ENCODE measurements around the gene ZNF217. TPM values are rescaled to one million over a fixed set of nuclear protein-coding genes. Genes with fewer than 3 reads are reported as not detected.
"Not testable (repeated sequence)": the region's sequence is repeated elsewhere in the genome, so short reads cannot be mapped to it uniquely, and the experiment has no call there.

The ZNF217 gene
- total and polyA plus RNA-seq, 2 donors (not counting 1 experiment from before 2014, with no cell fraction given): 14.5 to 22.0 TPM

DNA sequence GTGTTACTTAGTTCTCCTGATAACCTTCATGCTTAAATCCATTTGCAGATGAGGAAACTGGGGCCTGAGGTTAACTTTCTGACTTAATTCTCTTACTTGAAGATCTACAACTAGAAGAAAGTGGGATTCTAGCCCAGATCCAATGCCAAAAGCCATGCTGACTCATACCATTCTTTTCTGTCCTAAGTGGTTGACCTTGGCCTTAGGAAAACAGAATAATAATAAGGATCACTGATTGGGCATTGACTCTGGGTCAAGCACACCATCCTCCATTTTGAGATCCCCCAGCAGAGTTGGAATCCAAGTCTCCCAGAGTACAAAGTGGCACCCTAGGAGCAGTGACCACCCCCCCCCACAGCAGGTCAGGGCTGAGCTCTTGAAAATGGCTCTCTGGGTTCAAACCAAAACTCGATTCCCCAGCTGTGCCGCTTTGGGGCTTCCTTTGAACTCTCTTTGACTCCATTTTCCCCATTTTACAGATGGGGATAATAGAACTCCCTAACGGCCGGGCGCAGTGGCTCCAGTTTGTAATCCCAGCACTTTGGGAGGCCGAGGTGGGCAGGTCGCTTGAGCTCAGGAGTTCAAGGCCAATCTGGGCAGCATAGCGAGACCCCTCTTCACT, 12.8 kb upstream of the ZNF217 start:
- H3K4me2 ChIP-seq (ENCODE audit: extremely low read depth, insufficient read depth, low read length): no peak overlapping the region
- peak; percentile 84 to 92 for DNase-seq (ENCODE audit: low read depth in 2 of 2)
- peaks cover 12% of the 10 kb centered on the region for H3K4me1 ChIP-seq (ENCODE audit: control insufficient read depth, extremely low read depth, insufficient read depth, low read length)
- H3K27ac ChIP-seq (ENCODE audit: insufficient read depth, low read length): peak overlapping the region; percentile 31
- H2AFZ ChIP-seq (ENCODE audit: low read length): no peak overlapping the region
- no peaks in the 10 kb centered on the region for H4K20me1 ChIP-seq (ENCODE audit: control insufficient read depth, extremely low read depth, insufficient read depth, low read length)
- H3K79me2 ChIP-seq (ENCODE audit: control insufficient read depth, insufficient read depth, low read length): no peaks in the 10 kb centered on the region
- no peaks in the 10 kb centered on the region for H3K27me3 ChIP-seq (ENCODE audit: control insufficient read depth, insufficient read depth, low read length)
- H3K4me3 ChIP-seq (replicated peaks in 1 of 4; ENCODE audit: control extremely low read depth in 1 of 4, insufficient read depth in 1 of 4, low read depth in 3 of 4, low read length in 4 of 4): no peak overlapping the region
- H3K36me3 ChIP-seq (ENCODE audit: control insufficient read depth, insufficient read depth, low read length): no peaks in the 10 kb centered on the region
- TF ChIP-seq, protein P1, sequence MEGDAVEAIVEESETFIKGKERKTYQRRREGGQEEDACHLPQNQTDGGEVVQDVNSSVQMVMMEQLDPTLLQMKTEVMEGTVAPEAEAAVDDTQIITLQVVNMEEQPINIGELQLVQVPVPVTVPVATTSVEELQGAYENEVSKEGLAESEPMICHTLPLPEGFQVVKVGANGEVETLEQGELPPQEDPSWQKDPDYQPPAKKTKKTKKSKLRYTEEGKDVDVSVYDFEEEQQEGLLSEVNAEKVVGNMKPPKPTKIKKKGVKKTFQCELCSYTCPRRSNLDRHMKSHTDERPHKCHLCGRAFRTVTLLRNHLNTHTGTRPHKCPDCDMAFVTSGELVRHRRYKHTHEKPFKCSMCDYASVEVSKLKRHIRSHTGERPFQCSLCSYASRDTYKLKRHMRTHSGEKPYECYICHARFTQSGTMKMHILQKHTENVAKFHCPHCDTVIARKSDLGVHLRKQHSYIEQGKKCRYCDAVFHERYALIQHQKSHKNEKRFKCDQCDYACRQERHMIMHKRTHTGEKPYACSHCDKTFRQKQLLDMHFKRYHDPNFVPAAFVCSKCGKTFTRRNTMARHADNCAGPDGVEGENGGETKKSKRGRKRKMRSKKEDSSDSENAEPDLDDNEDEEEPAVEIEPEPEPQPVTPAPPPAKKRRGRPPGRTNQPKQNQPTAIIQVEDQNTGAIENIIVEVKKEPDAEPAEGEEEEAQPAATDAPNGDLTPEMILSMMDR (conservative IDR thresholded peaks at IDR 0.05 in 1 of 2, IDR thresholded peaks at IDR 0.05 in 1 of 2; ENCODE audit: low read depth in 1 of 2, low read length in 2 of 2): no peak
- TF ChIP-seq EZH2 (IDR thresholded peaks at IDR 0.05; ENCODE audit: low read length, missing control alignments): no peak
- H3K9me3 ChIP-seq (ENCODE audit: control insufficient read depth, insufficient read depth, low read depth, low read length): no peaks in the 10 kb centered on the region
- no peak overlapping the region for H3K9ac ChIP-seq (ENCODE audit: insufficient read depth, low read length)

DNA sequence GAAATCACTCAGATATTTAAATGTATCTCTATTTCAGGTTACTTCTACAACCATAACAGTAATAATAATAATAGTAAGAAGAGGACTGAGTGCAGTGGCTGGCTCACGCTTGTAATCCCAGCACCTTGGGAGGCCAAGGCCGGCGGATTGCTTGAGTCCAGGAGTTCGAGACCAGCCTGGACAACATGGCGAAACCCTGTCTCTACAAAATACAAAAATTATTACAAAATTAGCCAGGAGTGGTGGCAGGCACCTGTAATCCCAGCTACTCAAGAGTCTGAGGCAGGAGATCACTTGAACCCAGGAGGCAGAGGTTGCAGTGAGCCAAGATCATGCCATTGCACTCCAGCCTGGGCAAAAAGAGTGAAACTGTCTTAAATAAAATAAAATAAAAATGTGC, 11.8 kb upstream of the ZNF217 start:
- H3K27me3 ChIP-seq (ENCODE audit: control insufficient read depth, insufficient read depth, low read length); H3K27ac ChIP-seq (ENCODE audit: insufficient read depth, low read length); DNase-seq (ENCODE audit: low read depth in 2 of 2); H3K4me3 ChIP-seq (replicated peaks in 1 of 4; ENCODE audit: control extremely low read depth in 1 of 4, insufficient read depth in 1 of 4, low read depth in 3 of 4, low read length in 4 of 4); H3K9me3 ChIP-seq (ENCODE audit: control insufficient read depth, insufficient read depth, low read depth, low read length); H3K36me3 ChIP-seq (ENCODE audit: control insufficient read depth, insufficient read depth, low read length); H2AFZ ChIP-seq (ENCODE audit: low read length); H3K9ac ChIP-seq (ENCODE audit: insufficient read depth, low read length); H4K20me1 ChIP-seq (ENCODE audit: control insufficient read depth, extremely low read depth, insufficient read depth, low read length); H3K79me2 ChIP-seq (ENCODE audit: control insufficient read depth, insufficient read depth, low read length); H3K4me2 ChIP-seq (ENCODE audit: extremely low read depth, insufficient read depth, low read length): not testable (repeated sequence)
- H3K4me1 ChIP-seq (ENCODE audit: control insufficient read depth, extremely low read depth, insufficient read depth, low read length): peaks cover 12% of the 10 kb centered on the region

DNA sequence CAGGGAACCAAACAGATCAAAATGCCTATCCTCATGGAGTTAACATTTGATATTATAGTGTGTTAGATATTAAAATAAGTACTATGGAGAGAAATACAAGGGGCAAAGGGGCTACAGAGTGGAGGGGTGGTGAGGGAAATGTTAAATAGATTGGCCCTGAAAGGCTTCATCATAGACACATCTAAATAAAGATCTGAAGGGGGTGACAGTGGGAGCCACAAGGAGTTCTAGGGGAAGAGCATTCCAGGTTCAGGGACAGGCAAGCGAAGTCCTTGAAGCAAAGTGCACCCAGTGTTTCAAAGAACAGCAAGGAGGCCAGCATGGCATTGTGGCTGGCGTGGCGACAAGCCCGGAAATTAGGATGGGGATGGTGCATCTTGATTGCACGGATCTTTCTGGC, 11.2 kb upstream of the ZNF217 start:
- not testable (repeated sequence) for H3K36me3 ChIP-seq (ENCODE audit: control insufficient read depth, insufficient read depth, low read length); H3K9me3 ChIP-seq (ENCODE audit: control insufficient read depth, insufficient read depth, low read depth, low read length); H3K9ac ChIP-seq (ENCODE audit: insufficient read depth, low read length); H4K20me1 ChIP-seq (ENCODE audit: control insufficient read depth, extremely low read depth, insufficient read depth, low read length); H3K4me2 ChIP-seq (ENCODE audit: extremely low read depth, insufficient read depth, low read length); H3K4me1 ChIP-seq (ENCODE audit: control insufficient read depth, extremely low read depth, insufficient read depth, low read length); DNase-seq (ENCODE audit: low read depth in 2 of 2); H3K79me2 ChIP-seq (ENCODE audit: control insufficient read depth, insufficient read depth, low read length); H2AFZ ChIP-seq (ENCODE audit: low read length); H3K27me3 ChIP-seq (ENCODE audit: control insufficient read depth, insufficient read depth, low read length); H3K4me3 ChIP-seq (replicated peaks in 1 of 4; ENCODE audit: control extremely low read depth in 1 of 4, insufficient read depth in 1 of 4, low read depth in 3 of 4, low read length in 4 of 4); H3K27ac ChIP-seq (ENCODE audit: insufficient read depth, low read length)

DNA sequence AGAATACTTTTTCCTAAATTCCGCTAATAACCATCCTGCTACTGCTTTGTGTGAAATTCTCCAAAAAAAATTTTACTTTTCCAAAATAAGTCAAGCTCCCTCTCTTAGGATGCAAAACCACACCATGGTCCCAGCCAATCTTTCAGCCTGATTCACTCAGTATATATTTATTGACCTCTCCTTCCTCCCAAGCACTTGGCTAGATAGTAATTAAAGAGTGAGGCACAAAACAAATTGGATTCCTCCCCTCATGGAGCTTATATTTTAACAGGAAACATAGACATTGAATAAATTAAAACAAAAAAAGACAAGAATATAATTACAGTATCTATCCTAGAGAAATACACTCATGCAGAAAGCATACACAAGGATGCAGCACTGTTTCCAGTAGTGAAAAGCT, 9.0 kb upstream of the ZNF217 start:
- H4K20me1 ChIP-seq (ENCODE audit: control insufficient read depth, extremely low read depth, insufficient read depth, low read length): no peaks in the 10 kb centered on the region
- no peak for DNase-seq (ENCODE audit: low read depth in 2 of 2)
- H3K36me3 ChIP-seq (ENCODE audit: control insufficient read depth, insufficient read depth, low read length): no peaks in the 10 kb centered on the region
- H3K9me3 ChIP-seq (ENCODE audit: control insufficient read depth, insufficient read depth, low read depth, low read length): no peaks in the 10 kb centered on the region
- H3K27me3 ChIP-seq (ENCODE audit: control insufficient read depth, insufficient read depth, low read length): no peaks in the 10 kb centered on the region
- H3K27ac ChIP-seq (ENCODE audit: insufficient read depth, low read length): no peak overlapping the region
- H3K4me1 ChIP-seq (ENCODE audit: control insufficient read depth, extremely low read depth, insufficient read depth, low read length): peaks cover 3% of the 10 kb centered on the region
- no peaks in the 10 kb centered on the region for H3K79me2 ChIP-seq (ENCODE audit: control insufficient read depth, insufficient read depth, low read length)
- H2AFZ ChIP-seq (ENCODE audit: low read length): no peak overlapping the region
- TF ChIP-seq, protein P1 (conservative IDR thresholded peaks at IDR 0.05 in 1 of 2, IDR thresholded peaks at IDR 0.05 in 1 of 2; ENCODE audit: low read depth in 1 of 2, low read length in 2 of 2): no peak
- no peak for TF ChIP-seq EZH2 (IDR thresholded peaks at IDR 0.05; ENCODE audit: low read length, missing control alignments)
- no peak overlapping the region for H3K4me3 ChIP-seq (replicated peaks in 1 of 4; ENCODE audit: control extremely low read depth in 1 of 4, insufficient read depth in 1 of 4, low read depth in 3 of 4, low read length in 4 of 4)
- no peak overlapping the region for H3K9ac ChIP-seq (ENCODE audit: insufficient read depth, low read length)
- H3K4me2 ChIP-seq (ENCODE audit: extremely low read depth, insufficient read depth, low read length): no peak overlapping the region

Measured in fibroblast of lung (primary cell).